Small intestine (tissue), 7 donors: ENCODE measurements around the gene ENPP4. TPM values are rescaled to one million over a fixed set of nuclear protein-coding genes. Genes with fewer than 3 reads are reported as not detected.
"Not testable (repeated sequence)": the region's sequence is repeated elsewhere in the genome, so short reads cannot be mapped to it uniquely, and the experiment has no call there.

Experiments used
- DNase-seq, 2 donors: peaks; one replicate each; pipeline versions ENCODE4 v3.0.0 to v3.0.0-alpha.2; 2013
- FAIRE-seq: peaks from 2 replicates; lab custom pipeline; 2012; peaks lifted over from hg19 to GRCh38; lab: Jason Lieb, UNC
- H3K27ac ChIP-seq, 3 donors: one replicate each; pipeline ENCODE4 v1.5.1; 2013; ENCODE audit warnings: low read length in 2 of 3, mild to moderate bottlenecking in 2 of 3, control low read depth in 1 of 3, inconsistent platforms in 1 of 3, low read depth in 1 of 3, moderate library complexity in 1 of 3
- H3K27me3 ChIP-seq, 3 donors: one replicate each; pipeline ENCODE4 v1.6.1; 2013; ENCODE audit warnings: low read length in 3 of 3, inconsistent platforms in 1 of 3; ENCODE audit not compliant: control insufficient read depth in 3 of 3, insufficient read depth in 3 of 3
- H3K36me3 ChIP-seq, 3 donors: one replicate each; pipeline ENCODE4 v1.6.1; 2013; ENCODE audit warnings: low read length in 3 of 3, inconsistent platforms in 1 of 3, low read depth in 1 of 3, mild to moderate bottlenecking in 1 of 3, moderate library complexity in 1 of 3; ENCODE audit not compliant: control insufficient read depth in 3 of 3, insufficient read depth in 2 of 3
- H3K4me1 ChIP-seq, 3 donors: one replicate each; pipeline ENCODE4 v1.6.1; 2013; ENCODE audit warnings: low read length in 2 of 3, inconsistent platforms in 1 of 3, low read depth in 1 of 3, mild to moderate bottlenecking in 1 of 3, moderate library complexity in 1 of 3; ENCODE audit not compliant: control insufficient read depth in 3 of 3, insufficient read depth in 2 of 3
- H3K4me3 ChIP-seq, 3 donors: one replicate each; pipeline ENCODE4 v1.5.1; 2013; ENCODE audit warnings: low read length in 3 of 3, control low read depth in 1 of 3, inconsistent platforms in 1 of 3, low read depth in 1 of 3, mild to moderate bottlenecking in 1 of 3, moderate library complexity in 1 of 3
- H3K9me3 ChIP-seq, 2 donors: one replicate each; pipeline ENCODE4 v1.6.1; 2013; ENCODE audit warnings: low read depth in 1 of 2, low read length in 1 of 2; ENCODE audit not compliant: control insufficient read depth in 2 of 2, insufficient read depth in 1 of 2
- WGBS, 3 donors: extraction: QIAGEN DNeasy Blood & Tissue Kit; methylation state at CpG; one replicate each; pipeline ENCODE4 v1.1.7; 2013; 5-methylcytosine and 5-hydroxymethylcytosine counted together
- polyA plus RNA-seq, 4 donors: library from polyadenylated mRNA; stranded (reverse) in 3 of 4; unstranded in 1 of 4; fragments of 200-250 nt in 3 of 4; fragments of 120-200 nt in 1 of 4; gene quantifications; one replicate each; pipeline versions ENCODE4 v1.2.1 to v1.2.3, GENCODE V29; 2013
- donor health status: healthy with polysubstance abuse.
- donor health status: control.
- donor health status: control.
- donor health status: Bipolar disorder and iron deficiency.
- donor health status: healthy.

Gene ENPP4
- polyA plus RNA-seq, 4 donors, result 4.0 to 14.4 (median 6.6) TPM

DNA sequence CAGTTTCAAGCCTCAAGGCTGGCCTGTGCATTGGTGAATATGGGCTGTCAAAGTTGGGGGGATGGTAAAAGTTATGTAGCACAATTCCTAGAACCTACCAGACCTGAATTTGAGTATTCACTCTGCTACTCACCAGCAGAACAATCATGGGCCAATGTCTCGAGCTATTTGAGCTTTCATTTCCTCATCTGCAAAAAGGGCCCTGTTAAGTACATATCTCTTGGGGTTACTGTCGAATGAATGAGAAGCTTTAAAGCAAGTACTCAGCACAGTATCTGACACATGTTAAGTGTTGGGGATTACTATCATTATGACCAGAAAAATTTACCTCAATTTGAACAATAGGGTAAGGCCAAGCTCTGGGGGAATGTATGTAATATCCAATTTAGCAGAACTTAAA, 13.5 kb upstream of the ENPP4 start:
- Histone ChIP-seq H3K4me1 (no peaks in the 10 kb centered on the region), H3K27me3 (no peaks in the 10 kb centered on the region), H3K36me3 (no peaks in the 10 kb centered on the region), H3K4me3 (no peak overlapping the region), H3K27ac (no peak overlapping the region), H3K9me3 (no peaks in the 10 kb centered on the region)
- 82 to 90% (median 88%) methylated on average over 2 of the region's 2 CpGs for WGBS, 3 donors
- FAIRE-seq, result no peak
- DNase-seq, result no peak

DNA sequence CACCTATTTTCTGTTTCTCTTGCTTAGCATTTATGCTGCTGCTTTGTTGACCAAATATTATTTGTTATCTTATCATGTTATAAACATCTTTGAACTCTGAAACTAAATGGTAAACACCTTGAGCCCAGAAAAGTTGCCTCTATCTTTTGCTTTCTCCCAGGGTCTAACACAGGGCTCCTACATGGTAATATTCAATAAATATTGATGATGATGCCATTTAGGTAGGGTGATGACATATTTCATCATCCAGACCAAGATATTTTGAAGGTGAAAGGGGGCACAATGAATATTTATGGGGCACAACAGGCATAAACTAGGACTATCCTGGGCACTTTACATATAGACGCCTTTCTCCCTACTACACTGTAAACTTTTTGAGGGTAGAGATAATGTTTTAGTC, 11.6 kb upstream of the ENPP4 start:
- WGBS, 3 donors, result 94 to 97% (median 96%) methylated on average over 1 of the region's 1 CpG
- FAIRE-seq (no peak), DNase-seq (no peak)
- H3K27me3 ChIP-seq, result no peaks in the 10 kb centered on the region
- H3K9me3 ChIP-seq, result no peaks in the 10 kb centered on the region
- no peaks in the 10 kb centered on the region for H3K36me3 ChIP-seq
- H3K4me1 ChIP-seq, result no peaks in the 10 kb centered on the region
- H3K27ac ChIP-seq, result no peak overlapping the region
- H3K4me3 ChIP-seq, result no peak overlapping the region

DNA sequence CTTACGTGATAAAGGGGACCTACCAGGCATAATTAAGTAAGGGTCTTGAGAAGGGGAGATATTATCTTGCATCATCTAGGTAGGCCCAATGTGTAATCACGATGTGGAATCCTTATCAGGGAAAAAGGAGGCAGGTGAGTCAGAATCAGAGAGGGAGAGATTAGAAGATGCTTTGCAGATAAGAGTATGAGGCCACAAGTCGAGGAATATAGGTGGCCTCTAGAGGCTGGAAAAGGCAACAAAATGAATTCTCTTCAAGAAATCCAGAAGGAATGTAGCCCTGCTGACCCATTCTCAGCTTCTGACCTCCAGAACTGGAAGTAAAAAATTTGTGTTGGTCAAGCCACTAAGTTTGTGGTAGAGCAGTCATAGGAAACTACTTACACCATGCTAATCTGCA, 11.0 kb upstream of the ENPP4 start:
- Histone ChIP-seq H3K9me3 (no peaks in the 10 kb centered on the region), H3K27me3 (no peaks in the 10 kb centered on the region), H3K4me3 (no peak overlapping the region), H3K4me1 (no peaks in the 10 kb centered on the region), H3K36me3 (no peaks in the 10 kb centered on the region), H3K27ac (no peak overlapping the region)
- WGBS, 3 donors, result 69 to 86% (median 83%) methylated on average over 3 of the region's 3 CpGs
- no peak for DNase-seq
- no peak for FAIRE-seq

DNA sequence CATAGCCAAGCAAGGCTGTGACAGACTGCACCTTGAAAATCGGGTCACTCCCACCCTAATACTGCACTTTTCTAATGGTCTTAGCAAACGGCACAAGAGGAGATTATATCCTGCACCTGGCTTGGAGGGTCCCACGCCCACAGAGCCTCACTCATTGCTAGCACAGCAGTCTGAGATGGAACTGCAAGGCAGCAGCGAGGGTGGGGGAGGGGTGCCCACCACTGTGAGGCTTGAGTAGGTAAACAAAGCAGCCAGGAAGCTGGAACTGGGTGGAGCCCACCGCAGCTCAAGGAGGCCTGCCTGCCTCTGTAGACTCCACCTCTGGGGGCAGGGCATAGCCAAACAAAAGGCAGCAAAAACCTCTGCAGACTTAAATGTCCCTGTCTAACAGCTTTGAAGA, 10.1 kb upstream of the ENPP4 start:
- H3K36me3 ChIP-seq, DNase-seq, H3K4me3 ChIP-seq, FAIRE-seq, H3K27me3 ChIP-seq, H3K4me1 ChIP-seq, H3K27ac ChIP-seq, H3K9me3 ChIP-seq: not testable (repeated sequence)
- 68 to 71% (median 71%) methylated on average over 5 of the region's 5 CpGs for WGBS, 3 donors

DNA sequence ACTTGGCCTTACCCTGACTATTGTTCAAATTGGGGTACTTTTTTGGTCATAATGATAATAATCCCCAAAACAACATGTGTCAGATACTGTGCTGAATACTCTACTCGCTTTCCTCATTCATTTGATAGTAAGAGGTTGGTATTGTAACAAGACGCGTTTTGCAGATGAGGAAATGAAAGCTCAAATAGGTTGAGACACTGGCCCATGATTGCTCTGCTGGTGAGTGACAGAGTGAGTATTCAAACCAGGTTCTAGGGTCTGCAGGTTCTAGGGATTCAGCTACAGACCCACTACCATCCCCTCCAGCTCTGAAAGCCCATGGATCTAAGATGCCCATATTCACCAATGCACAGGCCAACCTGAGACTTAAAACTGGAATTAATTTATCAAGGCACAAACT, 1.3 kb upstream of the ENPP4 start:
- Histone ChIP-seq H3K27me3 (no peaks in the 10 kb centered on the region), H3K27ac (no peak overlapping the region), H3K4me1 (peaks cover 0 to 4% (median 2%) of the 10 kb centered on the region in 3 donors), H3K9me3 (no peaks in the 10 kb centered on the region), H3K4me3 (peak overlapping the region in 1 of 3 donors; percentile 0), H3K36me3 (no peaks in the 10 kb centered on the region)
- no peak for FAIRE-seq
- DNase-seq, result peak in 1 of 2 donors; percentile 19
- WGBS, 3 donors, result 52 to 67% (median 63%) methylated on average over 3 of the region's 3 CpGs

DNA sequence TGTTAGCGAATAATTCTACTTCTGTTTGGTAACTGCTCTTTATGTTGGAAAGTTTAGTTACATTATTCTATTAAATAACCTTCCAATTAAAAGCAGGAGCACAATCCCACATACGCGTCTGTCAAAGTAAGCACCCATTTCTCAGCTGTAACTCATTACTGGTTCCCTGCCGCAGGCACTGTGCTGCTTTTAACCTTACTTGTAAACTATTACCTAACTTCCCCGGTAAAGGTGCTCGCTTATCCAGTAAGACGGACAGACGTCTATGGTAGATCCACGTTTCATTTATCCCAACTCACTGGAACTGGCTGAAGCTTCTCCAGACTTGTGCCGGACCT, 529 bp upstream of the ENPP4 start:
- Histone ChIP-seq H3K9me3 (no peaks in the 10 kb centered on the region), H3K4me1 (peaks cover 0 to 4% (median 2%) of the 10 kb centered on the region in 3 donors), H3K27ac (peak overlapping the region in 2 of 3 donors; percentile 53 to 71), H3K36me3 (no peaks in the 10 kb centered on the region), H3K4me3 (peak overlapping the region; percentile 51 to 91 (median 75)), H3K27me3 (no peaks in the 10 kb centered on the region)
- 5 to 6% (median 5%) methylated on average over 10 of the region's 10 CpGs for WGBS, 3 donors
- DNase-seq (no peak), FAIRE-seq (no peak)

DNA sequence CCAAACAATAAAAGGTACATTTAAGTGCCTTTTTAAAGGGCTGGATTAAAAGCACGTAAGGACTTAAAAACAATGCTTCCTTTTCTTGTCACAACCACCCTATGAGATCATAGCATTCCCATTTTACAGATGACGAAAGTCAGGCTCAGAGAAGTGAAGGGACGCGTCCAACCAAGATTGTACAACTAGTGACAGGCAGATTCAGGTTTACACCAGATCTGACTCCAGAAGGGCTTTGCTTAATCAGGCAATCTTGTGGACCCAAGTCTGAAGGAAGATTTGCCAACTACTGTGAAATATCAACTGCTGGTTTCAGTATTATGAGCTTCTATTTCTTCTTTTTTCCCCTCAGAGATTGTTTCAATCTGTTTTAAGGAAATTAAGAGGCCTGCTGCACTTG, 877 bp downstream of the ENPP4 start:
- Histone ChIP-seq H3K4me3 (peak overlapping the region in 2 of 3 donors; percentile 75 to 91), H3K27ac (no peak overlapping the region), H3K36me3 (no peaks in the 10 kb centered on the region), H3K4me1 (peaks cover 0 to 4% (median 2%) of the 10 kb centered on the region in 3 donors), H3K9me3 (no peaks in the 10 kb centered on the region), H3K27me3 (no peaks in the 10 kb centered on the region)
- DNase-seq, result peak in 1 of 2 donors; percentile 39
- no peak for FAIRE-seq
- 25 to 56% (median 40%) methylated on average over 4 of the region's 4 CpGs for WGBS, 3 donors

DNA sequence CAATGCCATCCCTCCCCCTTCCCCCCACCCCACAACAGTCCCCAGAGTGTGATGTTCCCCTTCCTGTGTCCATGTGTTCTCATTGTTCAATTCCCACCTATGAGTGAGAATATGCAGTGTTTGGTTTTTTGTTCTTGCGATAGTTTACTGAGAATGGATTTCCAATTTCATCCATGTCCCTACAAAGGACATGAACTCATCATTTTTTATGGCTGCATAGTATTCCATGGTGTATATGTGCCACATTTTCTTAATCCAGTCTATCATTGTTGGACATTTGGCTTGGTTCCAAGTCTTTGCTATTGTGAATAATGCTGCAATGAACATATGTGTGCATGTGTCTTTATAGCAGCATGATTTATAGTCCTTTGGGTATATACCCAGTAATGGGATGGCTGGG, 1.5 kb downstream of the ENPP4 start:
- not testable (repeated sequence) for H3K9me3 ChIP-seq, H3K27me3 ChIP-seq, DNase-seq, H3K27ac ChIP-seq, FAIRE-seq, H3K36me3 ChIP-seq, H3K4me1 ChIP-seq, H3K4me3 ChIP-seq
- 95 to 100% (median 100%) methylated on average over 1 of the region's 1 CpG for WGBS, 3 donors

DNA sequence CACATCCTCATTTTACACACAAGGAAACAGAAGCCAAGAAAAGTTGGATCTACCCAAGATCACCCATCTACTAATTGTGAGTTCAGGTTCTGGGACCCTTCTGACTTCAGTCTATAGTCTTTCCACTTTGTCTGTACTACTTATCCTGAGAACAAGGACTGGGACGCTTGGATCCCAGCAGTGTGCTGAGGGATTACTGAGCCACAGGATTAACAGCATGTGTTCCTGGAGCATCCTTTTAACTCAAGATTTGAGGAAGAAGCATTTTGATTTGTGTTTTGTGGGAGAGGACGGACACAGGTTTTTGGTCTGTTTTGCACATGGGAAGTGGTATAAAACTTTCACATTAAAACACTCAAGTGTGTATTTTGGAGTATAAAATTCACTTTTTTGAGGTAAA, 4.4 kb downstream of the ENPP4 start:
- 79 to 91% (median 90%) methylated on average over 2 of the region's 2 CpGs for WGBS, 3 donors
- FAIRE-seq, result no peak
- no peaks in the 10 kb centered on the region for H3K9me3 ChIP-seq
- no peak overlapping the region for H3K4me3 ChIP-seq
- no peak for DNase-seq
- H3K36me3 ChIP-seq, result no peaks in the 10 kb centered on the region
- peaks cover 0 to 4% (median 0%) of the 10 kb centered on the region in 3 donors for H3K4me1 ChIP-seq
- no peaks in the 10 kb centered on the region for H3K27me3 ChIP-seq
- no peak overlapping the region for H3K27ac ChIP-seq
